Eye (tissue), 1 donor: ENCODE data around the gene ROGDI.

Experiments used
- DNase-seq: peaks from one replicate; pipeline ENCODE4 v3.0.0-alpha.2; 2015

ROGDI gene

DNA sequence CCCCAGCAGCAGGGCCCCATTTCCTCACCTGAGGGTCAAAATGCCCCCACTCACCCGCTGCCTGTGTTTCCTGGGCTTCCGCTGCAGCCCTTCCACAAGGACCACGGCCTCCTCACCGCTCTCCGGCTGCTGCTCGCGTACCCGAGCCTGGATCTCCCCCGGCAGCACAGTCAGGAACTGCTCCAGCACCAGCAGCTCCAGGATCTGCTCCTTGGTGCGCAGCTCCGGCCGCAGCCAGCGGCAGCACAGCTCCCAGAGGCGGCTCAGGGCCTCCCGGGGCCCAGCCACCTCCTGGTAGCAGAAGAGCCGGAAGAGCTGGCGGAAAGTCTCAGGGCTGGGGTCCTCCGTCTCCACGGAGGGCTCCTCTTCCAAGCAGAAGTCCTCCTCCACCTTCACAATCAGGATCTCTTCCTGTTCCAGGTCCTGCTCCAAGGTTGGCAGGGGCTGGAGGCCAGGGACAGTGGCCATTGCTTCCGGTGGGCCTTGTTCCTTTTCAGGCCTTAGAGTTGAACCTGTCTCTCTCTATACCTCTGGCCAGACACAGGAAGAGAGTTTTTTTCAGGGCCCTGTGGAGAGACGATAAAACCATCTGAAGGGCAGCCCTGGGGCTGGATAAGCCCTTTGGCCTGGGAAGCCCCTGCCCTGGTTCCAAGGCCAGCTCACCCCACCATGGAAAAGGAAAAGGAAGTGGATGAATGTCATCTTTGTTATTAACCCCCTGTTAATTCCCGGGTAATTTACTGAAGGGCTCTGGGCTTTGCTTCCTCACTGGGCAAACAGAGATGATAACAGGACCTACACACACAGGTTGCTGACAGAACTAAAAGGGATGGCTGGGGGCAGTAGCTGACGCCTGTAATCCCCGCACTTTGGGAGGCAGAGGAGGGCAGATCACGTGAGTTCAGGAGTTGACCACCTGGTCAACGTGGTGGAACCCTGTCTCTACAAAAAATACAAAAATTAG is 36.6 kb downstream of the ROGDI start:
- no peak for DNase-seq

DNA sequence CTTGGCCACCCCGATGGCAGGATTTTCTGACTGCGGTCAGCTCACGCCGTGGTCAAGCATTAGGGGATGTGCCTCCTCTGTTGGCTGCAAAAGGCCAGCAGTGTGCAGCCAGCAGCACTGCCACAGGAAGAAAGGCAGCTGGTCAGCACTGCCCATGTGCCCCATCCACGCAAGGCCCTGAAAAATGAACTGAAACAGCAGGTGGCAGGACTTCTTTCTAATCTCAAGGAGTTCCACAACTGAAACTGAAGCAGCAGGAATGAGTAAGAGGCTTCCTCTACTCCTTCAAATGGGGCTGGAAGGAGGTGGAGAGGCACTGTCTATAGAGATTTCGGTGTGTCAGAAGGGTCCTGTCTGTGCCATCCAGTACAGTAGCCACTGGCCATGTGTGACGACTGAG is 38.6 kb downstream of the ROGDI start:
- no peak for DNase-seq

DNA sequence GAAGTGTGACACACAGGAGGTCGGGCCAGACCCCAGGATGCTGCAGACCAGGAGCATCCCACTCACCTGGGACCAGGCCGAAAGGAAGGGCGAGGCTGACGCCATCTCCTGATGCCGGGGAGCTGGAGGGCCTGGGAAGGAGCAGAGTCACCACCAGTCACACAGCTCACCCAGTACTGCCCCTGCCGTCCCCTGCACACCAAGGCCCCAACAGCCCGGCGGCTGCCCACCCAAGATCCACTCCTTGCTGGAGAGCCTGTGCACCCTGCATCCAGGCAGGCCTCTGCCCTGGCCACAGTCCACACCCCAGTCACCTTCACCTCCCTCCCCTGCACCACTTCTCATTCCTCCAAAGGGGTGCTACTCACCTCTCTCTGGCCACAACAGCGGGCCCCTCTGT is 40.2 kb downstream of the ROGDI start:
- DNase-seq, result no peak

DNA sequence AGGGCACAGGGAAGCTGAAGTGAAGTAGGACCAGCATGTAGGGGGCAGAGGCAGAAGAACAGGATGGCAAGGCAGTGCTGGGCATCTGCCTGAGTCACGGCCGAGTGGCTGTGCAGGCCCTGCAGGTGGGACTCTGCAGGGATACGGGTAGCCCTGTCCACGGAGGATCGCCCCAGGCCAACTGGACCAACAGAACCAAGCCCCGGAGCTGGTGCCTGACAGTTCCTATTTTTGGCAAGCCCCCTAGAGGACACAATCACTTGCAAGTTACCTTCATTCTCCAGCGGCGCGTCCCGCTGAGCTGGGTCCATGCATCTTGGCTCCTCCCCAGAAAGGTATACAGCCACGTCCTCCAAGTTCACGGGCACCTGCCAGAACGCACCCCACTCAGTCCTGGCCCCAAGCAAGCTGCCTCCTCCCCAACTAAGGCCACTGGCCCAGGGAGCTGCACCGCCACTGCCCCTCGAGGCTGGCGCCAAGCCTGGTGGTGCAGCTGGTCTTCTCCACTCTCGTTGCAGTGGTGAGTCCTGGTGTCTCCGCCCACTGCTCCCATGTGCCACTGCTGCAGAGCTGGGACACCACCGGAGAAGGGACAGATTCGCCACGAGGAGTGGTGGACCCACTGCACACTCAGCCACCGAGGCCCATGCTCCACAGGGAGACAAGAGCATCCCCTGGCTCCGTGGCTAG is 42.1 kb downstream of the ROGDI start:
- DNase-seq, result no peak

DNA sequence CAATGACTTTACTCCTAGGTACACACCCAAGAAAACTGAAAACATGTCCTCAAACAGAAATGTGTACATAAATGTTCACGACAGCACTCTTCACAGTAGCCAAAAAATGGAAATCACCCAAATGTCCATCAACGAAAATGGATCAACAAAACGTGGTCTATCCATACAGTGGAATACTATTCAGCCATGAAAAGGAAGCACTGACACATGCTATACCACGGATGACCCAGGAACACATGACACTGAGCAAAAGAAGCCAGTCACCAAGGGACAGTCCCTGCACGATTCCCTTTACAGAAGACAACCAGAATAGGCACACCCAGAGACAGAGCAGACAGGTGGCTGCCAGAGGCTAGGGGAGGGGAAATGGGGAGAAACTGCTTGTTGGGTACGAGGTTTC is 46.7 kb downstream of the ROGDI start:
- no peak for DNase-seq

DNA sequence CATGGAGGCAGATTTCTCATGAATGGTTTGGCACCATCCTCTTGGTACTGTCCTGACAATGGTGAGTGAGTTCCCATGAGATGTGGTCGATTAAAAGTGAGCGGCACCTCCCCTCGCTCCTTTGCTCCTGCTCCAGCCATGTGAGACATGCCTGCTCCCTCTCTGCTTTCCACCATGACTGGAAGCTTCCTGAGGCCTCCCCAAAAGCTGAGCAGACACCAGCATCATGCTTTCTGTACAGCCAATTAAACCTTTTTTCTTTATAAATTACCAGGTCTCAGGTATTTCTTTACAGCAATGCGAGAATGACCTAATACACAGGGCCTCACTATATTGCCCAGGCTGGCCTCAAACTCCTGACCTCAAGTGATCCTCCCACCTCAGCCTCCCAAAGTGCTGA is 47.6 kb downstream of the ROGDI start:
- no peak for DNase-seq

DNA sequence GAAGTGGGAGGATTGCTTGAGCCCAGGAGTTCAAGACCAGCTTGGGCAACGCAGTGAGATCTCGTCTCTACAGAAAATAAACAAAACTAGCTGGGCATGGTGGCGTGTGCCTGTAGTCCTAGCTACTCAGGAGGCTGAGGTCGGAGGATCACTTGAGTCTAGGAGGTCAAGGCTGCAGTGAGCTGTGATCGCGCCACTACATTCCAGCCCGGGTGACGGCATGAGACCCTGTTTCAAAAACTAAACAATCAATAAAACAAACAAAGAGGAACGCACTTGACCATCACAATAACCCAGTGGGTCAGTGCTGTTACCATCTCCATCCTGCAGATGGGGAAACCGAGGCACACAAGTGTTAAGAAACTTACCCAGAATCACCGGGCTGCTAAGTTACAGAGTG is 49.2 kb downstream of the ROGDI start:
- DNase-seq, result no peak

DNA sequence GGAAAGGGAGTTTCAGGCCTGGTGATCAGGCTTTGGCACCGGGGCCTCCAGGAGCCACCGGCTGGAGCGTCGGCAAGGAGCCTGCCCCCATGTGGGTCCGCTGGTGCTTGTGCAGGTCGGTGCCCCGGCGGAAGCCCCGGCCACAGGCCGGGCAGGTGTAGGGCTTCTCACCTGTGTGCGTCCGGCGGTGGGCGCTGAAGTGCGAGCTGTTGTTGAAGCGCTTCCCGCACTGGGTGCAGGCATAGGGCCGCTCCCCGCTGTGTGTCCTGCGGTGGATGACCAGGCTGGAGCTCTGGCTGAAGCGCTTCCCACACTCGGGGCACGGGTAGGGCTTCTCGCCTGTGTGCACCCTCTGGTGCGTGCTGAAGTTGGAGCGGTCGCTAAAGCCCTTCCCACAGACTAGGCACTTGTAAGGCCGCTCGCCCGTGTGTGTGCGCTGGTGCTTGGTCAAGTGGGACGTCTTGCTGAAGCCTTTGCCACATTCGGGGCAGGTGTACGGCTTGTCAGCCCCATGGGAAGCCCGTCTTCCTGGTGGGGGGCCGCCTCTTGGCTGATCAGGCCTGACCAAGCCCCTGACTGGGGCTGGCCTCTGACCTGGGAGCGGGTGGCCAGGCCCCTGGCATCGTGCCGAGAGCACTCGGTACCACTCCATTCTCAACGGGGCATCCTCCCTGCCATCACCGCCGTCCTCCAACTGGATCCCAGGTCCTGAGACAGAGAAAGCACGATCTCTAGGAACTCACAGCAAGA is 49.9 kb downstream of the ROGDI start:
- no peak for DNase-seq

DNA sequence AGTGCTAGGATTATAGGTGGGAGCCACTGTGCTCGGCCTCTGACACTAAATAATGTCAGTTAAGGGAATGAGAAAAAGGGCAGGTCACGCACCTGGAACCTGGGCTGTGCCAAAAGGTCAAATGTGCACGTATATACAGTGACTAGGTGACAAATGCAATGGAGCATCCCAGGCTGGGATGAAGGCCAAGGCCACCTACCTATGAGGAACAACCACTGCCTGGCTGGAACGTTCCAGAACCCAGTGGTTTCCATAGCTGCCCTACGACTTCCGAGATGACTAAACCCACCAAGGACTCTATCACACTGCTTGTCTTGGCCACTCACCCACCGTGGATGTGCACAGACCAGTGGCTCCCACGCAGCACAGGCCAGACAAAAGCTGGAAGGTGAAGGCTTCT is 51.5 kb downstream of the ROGDI start:
- no peak for DNase-seq

DNA sequence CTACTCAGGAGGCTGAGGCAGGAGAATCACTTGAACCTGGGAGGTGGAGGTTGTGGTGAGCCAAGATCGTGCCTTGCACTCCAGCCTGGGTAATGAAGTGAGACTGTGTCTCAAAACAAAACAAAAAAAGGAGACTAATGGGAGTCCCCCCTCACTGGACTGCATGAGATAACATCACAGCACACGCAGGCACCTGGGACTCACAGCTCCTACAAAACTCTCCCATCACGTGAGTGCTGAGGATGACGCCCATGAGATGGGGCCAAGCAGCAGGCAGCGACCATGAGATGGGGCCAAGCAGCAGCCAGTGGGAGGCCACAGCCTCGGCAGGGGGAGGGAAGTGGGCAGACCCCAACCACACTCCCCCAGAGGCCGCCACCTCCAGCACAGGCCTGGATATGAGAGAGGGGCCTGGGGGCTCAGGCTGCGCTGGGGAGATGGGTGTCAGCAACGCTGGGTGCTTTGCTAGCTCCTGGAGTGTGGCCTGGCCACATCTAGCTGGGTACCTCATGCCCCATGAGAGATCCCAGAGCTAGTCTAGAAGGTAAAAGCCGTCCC is 52.7 kb downstream of the ROGDI start:
- no peak for DNase-seq

DNA sequence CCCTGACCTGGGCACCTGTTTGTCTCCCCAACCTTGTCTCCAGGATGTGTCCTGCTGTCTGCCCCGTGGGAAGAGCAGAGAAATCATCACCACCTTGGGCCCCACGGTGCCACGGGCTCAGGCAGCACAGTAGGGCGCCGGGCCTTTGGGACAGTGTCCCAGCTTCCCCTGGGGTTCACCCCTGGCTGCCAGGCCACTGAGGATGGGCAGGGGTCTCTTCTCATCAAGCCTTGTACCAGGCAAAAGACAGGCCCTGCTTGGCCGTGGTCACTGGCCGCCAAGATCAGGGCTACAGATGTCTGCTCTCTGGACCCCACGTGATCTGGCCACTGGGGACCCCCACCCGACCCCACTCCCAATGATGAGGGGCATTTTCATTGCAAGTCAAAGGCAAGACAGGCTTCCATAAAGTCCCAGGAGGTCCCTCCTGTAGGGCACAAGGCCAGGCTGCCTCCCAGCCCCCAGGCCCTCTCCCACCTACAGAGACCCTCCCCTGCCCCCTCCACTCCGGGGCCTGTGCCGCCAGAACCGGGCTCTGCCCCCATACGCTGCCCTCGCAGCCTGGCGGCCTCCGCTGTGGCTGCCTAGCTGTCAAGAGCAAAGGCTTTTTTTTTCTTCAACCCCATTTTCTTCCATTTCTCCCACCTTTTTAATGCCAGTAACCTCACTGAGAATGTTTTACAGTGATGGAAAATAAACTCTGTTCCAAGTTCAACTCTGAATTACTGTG is 53.6 kb downstream of the ROGDI start:
- DNase-seq, result no peak

DNA sequence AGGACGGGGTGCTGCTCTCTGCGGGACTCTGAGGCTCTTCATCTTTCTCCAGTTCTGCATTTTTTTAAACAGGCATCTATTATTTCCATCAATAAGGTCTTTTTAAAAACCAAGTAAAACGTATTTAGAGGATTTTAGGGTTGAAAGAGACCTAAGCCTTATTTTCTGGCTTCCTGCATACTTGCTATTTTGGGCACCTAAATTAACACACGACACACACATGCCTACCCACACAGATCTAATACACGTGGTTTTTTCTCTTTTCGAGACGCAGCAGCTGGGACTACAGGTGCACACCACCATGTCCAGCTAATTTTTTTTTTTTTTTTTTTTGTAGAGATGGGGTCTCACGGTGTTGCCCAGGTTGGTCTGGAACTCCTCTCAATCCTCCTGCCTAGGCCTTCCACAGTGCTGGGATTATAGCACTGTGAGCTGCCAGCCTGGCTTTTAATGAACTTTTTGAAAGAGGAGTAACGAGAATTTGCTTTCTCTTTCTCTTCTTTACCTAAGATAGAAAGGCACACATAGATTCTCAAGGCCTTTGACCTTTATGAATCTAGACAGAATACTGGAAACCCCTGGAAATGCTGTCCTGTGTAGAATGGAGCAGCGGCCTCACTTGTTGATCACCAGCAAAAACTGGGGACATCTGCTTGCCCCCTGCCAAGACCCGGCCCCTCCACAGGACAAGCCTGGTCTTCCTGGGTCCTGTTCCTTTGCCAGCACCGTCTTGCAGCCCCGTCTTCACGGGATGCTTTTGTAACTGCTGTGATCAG is 54.3 kb downstream of the ROGDI start:
- DNase-seq, result no peak

DNA sequence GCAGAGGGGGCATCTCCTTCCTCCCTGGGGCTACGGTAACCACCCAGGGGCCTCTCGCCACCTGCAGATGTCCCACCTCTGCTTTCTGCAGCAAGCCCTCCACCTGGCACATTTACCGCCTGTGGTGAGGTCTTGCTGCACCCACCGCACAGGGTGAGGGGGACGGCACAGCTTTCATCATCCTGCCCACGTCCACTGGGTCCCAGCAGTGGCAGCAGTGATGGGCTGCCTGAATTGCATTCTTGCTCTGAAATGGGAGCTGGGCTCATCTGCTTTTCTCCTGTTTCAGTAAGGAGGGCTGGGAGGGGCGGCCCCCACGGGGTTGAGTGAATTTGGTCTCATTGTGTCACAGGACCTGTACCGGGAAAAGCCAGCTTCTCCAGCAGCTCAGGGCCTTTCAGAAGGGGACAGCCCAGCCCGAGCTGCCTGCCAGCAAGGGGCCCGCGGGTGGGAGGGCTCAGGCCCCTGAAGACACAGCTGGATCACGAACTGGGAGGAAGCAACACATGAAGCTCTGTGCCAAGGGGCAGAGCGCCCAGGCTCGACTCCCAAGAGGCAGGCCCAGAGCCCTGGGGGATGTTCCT is 55.4 kb downstream of the ROGDI start:
- no peak for DNase-seq
